Neural progenitor cell (in vitro differentiated cells): ENCODE data around the gene BMPR1A. TPM values are rescaled to one million over a fixed set of nuclear protein-coding genes. Genes with fewer than 3 reads are reported as not detected.

Experiments
- DNase-seq: peaks from one replicate; pipeline ENCODE4 v3.0.0-alpha.2; 2016; ENCODE audit warnings: low spot score
- H2AFZ ChIP-seq: fragments of 200-600 bp; sonication (generic); replicated peaks from 2 replicates; pipeline ENCODE4 v1.6.1; 2016; ENCODE audit warnings: antibody characterized with exemption
- H3F3A ChIP-seq: fragments of 200-600 bp; sonication (generic); 2 replicates; pipeline ENCODE4 v1.6.1; 2016; ENCODE audit warnings: antibody characterized with exemption, low read depth
- H3K27ac ChIP-seq: fragments of 200-600 bp; sonication (generic); 2 replicates; pipeline ENCODE4 v1.5.1; 2016; ENCODE audit warnings: mild to moderate bottlenecking
- H3K27me3 ChIP-seq: fragments of 200-600 bp; sonication (generic); 2 replicates; pipeline ENCODE4 v1.6.1; 2016; ENCODE audit warnings: mild to moderate bottlenecking, moderate library complexity
- H3K36me3 ChIP-seq: fragments of 200-600 bp; sonication (generic); 2 replicates; pipeline ENCODE4 v1.5.1; 2016
- H3K4me1 ChIP-seq: fragments of 200-600 bp; sonication (generic); 2 replicates; pipeline ENCODE4 v1.6.1; 2016; ENCODE audit warnings: mixed run types
- H3K4me2 ChIP-seq: fragments of 200-600 bp; sonication (generic); 2 replicates; pipeline ENCODE4 v1.6.1; 2016
- H3K4me3 ChIP-seq: fragments of 200-600 bp; sonication (generic); 2 replicates; pipeline ENCODE4 v1.5.1; 2016
- H3K79me2 ChIP-seq: fragments of 200-600 bp; sonication (generic); 2 replicates; pipeline ENCODE4 v1.6.1; 2016; ENCODE audit warnings: low read depth
- H3K9ac ChIP-seq: fragments of 200-600 bp; sonication (generic); 2 replicates; pipeline ENCODE4 v1.6.1; 2016
- H3K9me3 ChIP-seq: fragments of 200-600 bp; sonication (generic); 2 replicates; pipeline ENCODE4 v1.5.1; 2016; ENCODE audit warnings: low read depth
- H4K20me1 ChIP-seq: fragments of 200-600 bp; sonication (generic); 2 replicates; pipeline ENCODE4 v1.6.1; 2016; ENCODE audit warnings: low read depth
- H3K27ac Mint-ChIP-seq: 3 replicates; pipeline ENCODE4 v1.8.0; 2021; ENCODE audit warnings: mixed read lengths
- H3K27me3 Mint-ChIP-seq: 2 replicates; pipeline ENCODE4 v1.8.0; 2022; ENCODE audit warnings: low read depth, mild to moderate bottlenecking, inconsistent platforms, moderate library complexity, mixed read lengths; ENCODE audit not compliant: insufficient read depth
- H3K36me3 Mint-ChIP-seq: 3 replicates; pipeline ENCODE4 v1.8.0; 2021; ENCODE audit warnings: mixed read lengths
- H3K4me1 Mint-ChIP-seq: 3 replicates; pipeline ENCODE4 v1.8.0; 2021; ENCODE audit warnings: mixed read lengths
- H3K4me3 Mint-ChIP-seq: 3 replicates; pipeline ENCODE4 v1.8.0; 2021; ENCODE audit warnings: mild to moderate bottlenecking, moderate library complexity, mixed read lengths
- H3K9me3 Mint-ChIP-seq: 3 replicates; pipeline ENCODE4 v1.8.0; 2020; ENCODE audit warnings: mixed read lengths
- EZH2 ChIP-seq: fragments of 200-600 bp; sonication (generic); IDR thresholded peaks from 2 replicates; pipeline ENCODE4 v1.6.1; 2017; ENCODE audit warnings: antibody characterized with exemption, mild to moderate bottlenecking, moderate library complexity
- EZH2phosphoT487 ChIP-seq: fragments of 200-600 bp; sonication (generic); IDR thresholded peaks from 2 replicates; pipeline ENCODE4 v1.6.1; 2017; ENCODE audit warnings: antibody characterized with exemption
- small RNA-seq: library from RNA; depleted of rRNA; stranded (forward); fragments of <200 nt; gene quantifications from one replicate; pipeline ENCODE3, GENCODE V24; 2015
- total RNA-seq: library from RNA; depleted of rRNA; stranded (reverse); fragments of >200 nt; gene quantifications from 2 replicates; pipeline ENCODE4 v1.2.3, GENCODE V29; 2015; ENCODE audit warnings: low replicate concordance
- TF ChIP-seq, protein P1 (sequence below): fragments of 200-600 bp; sonication (generic); IDR thresholded peaks from 2 replicates; pipeline ENCODE4 v1.5.1; 2017; ENCODE audit warnings: antibody characterized with exemption, mild to moderate bottlenecking

The BMPR1A gene
- total RNA-seq, 1 donor from 2014 or later: 76.2 TPM

DNA sequence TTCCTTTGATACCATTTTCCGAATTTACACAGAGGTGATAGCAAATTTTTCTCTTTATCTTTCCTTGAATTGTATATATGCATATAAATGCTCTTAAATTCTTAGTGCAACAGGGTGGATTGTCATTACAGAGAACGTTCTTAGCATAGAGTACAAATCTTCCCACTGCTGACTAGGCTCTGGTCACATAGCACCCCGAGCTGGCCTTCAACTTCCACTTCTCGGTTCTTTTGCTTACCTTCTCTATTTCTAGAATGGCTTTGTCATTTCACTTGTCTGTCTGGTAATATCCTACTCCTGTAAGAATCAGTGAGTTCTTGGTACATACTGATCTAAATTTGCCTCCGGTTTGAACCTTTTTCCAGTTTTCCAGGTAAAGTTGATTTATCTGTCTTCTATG, 225.3 kb downstream of the BMPR1A start:
- no peak overlapping the region for H3K4me3 ChIP-seq
- Mint-ChIP-seq H3K27me3 (peaks cover 4% of the 10 kb centered on the region), H3K4me3 (no peak overlapping the region), H3K36me3 (no peaks in the 10 kb centered on the region), H3K9me3 (no peaks in the 10 kb centered on the region), H3K27ac (no peak overlapping the region), H3K4me1 (peaks cover 14% of the 10 kb centered on the region)
- no peaks in the 10 kb centered on the region for H3K36me3 ChIP-seq
- no peaks in the 10 kb centered on the region for H3K79me2 ChIP-seq
- no peaks in the 10 kb centered on the region for H4K20me1 ChIP-seq
- TF ChIP-seq EZH2 (no peak), EZH2phosphoT487 (no peak)
- TF ChIP-seq, protein P1, sequence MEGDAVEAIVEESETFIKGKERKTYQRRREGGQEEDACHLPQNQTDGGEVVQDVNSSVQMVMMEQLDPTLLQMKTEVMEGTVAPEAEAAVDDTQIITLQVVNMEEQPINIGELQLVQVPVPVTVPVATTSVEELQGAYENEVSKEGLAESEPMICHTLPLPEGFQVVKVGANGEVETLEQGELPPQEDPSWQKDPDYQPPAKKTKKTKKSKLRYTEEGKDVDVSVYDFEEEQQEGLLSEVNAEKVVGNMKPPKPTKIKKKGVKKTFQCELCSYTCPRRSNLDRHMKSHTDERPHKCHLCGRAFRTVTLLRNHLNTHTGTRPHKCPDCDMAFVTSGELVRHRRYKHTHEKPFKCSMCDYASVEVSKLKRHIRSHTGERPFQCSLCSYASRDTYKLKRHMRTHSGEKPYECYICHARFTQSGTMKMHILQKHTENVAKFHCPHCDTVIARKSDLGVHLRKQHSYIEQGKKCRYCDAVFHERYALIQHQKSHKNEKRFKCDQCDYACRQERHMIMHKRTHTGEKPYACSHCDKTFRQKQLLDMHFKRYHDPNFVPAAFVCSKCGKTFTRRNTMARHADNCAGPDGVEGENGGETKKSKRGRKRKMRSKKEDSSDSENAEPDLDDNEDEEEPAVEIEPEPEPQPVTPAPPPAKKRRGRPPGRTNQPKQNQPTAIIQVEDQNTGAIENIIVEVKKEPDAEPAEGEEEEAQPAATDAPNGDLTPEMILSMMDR: no peak
- H3K9ac ChIP-seq: no peak overlapping the region
- no peaks in the 10 kb centered on the region for H3F3A ChIP-seq
- no peak for DNase-seq
- no peaks in the 10 kb centered on the region for H3K4me1 ChIP-seq
- no peak overlapping the region for H3K27ac ChIP-seq
- no peak overlapping the region for H2AFZ ChIP-seq
- no peak overlapping the region for H3K4me2 ChIP-seq
- no peaks in the 10 kb centered on the region for H3K9me3 ChIP-seq
- H3K27me3 ChIP-seq: no peaks in the 10 kb centered on the region

Small RNA genes lying within 50 kb of the gene (small RNA-seq; reads per million reads assigned to genes)
- gene RNU1-19P: 0.16 reads per million

Other genes with a start within 250 kb of the BMPR1A start
- gene WAPL, start 234.8 kb upstream of the BMPR1A start, total RNA-seq: 52.5 and 79.4 TPM in 2 replicates
- gene OPN4, start 102.1 kb upstream of the BMPR1A start, total RNA-seq: not detected in 2 replicates
- 0.03 TPM in 1 of 2 replicates, not detected in the other for gene LDB3, start 88.1 kb upstream of the BMPR1A start, total RNA-seq
- gene MMRN2, start 201.0 kb downstream of the BMPR1A start, total RNA-seq: 0.28 and 1.4 TPM in 2 replicates
- gene SNCG, start 202.0 kb downstream of the BMPR1A start, total RNA-seq: not detected in 2 replicates
- gene ADIRF, start 211.9 kb downstream of the BMPR1A start, total RNA-seq: not detected in 2 replicates